Thymus (tissue), 11 donors: ENCODE measurements around the gene MUC5AC. TPM values are rescaled to one million over a fixed set of nuclear protein-coding genes. Genes with fewer than 3 reads are reported as not detected.

ENCODE experiments used
- DNase-seq, 9 donors: peaks; one replicate each; pipeline ENCODE4 v3.0.0-alpha.2; 2013; ENCODE audit warnings: low spot score in 9 of 9, low read depth in 6 of 9, missing footprints in 1 of 9
- H3K27ac ChIP-seq, 2 donors: one replicate each; pipeline ENCODE4 v1.5.1; 2013; ENCODE audit warnings: control low read depth in 1 of 2, low read depth in 1 of 2, low read length in 1 of 2, mild to moderate bottlenecking in 1 of 2, moderate library complexity in 1 of 2
- H3K27me3 ChIP-seq, 2 donors: one replicate each; pipeline ENCODE4 v1.5.1; 2013; ENCODE audit warnings: low read length in 1 of 2; ENCODE audit not compliant: control insufficient read depth in 2 of 2, insufficient read depth in 1 of 2
- H3K36me3 ChIP-seq, 2 donors: one replicate each; pipeline ENCODE4 v1.5.1; 2013; ENCODE audit warnings: low read length in 1 of 2, mild to moderate bottlenecking in 1 of 2, moderate library complexity in 1 of 2; ENCODE audit not compliant: control insufficient read depth in 2 of 2, insufficient read depth in 2 of 2
- H3K4me1 ChIP-seq, 2 donors: one replicate each; pipeline ENCODE4 v1.5.1; 2013; ENCODE audit warnings: low read length in 2 of 2; ENCODE audit not compliant: control insufficient read depth in 2 of 2, insufficient read depth in 2 of 2
- H3K4me3 ChIP-seq, 2 donors: one replicate each; pipeline ENCODE4 v1.5.1; 2013; ENCODE audit warnings: low read length in 2 of 2, control low read depth in 1 of 2, mild to moderate bottlenecking in 1 of 2
- H3K9me3 ChIP-seq, 2 donors: one replicate each; pipeline ENCODE4 v1.5.1; 2013; ENCODE audit warnings: low read length in 1 of 2, mild to moderate bottlenecking in 1 of 2; ENCODE audit not compliant: control insufficient read depth in 2 of 2, insufficient read depth in 1 of 2
- WGBS: extraction: QIAGEN DNeasy Blood & Tissue Kit; methylation state at CpG from one replicate; pipeline ENCODE4 v1.1.7; 2013; 5-methylcytosine and 5-hydroxymethylcytosine counted together
- polyA plus RNA-seq: library from polyadenylated mRNA; stranded (reverse); fragments of 200-250 nt; gene quantifications from one replicate; pipeline ENCODE4 v1.2.3, GENCODE V29; 2013
- total RNA-seq: library from RNA; stranded (reverse); fragments of 120-200 nt; gene quantifications from one replicate; pipeline ENCODE4 v1.2.4, GENCODE V29; 2013
- donor health status: healthy.

The MUC5AC gene
- total and polyA plus RNA-seq, 2 donors, result 0.02 to 0.05 TPM

DNA sequence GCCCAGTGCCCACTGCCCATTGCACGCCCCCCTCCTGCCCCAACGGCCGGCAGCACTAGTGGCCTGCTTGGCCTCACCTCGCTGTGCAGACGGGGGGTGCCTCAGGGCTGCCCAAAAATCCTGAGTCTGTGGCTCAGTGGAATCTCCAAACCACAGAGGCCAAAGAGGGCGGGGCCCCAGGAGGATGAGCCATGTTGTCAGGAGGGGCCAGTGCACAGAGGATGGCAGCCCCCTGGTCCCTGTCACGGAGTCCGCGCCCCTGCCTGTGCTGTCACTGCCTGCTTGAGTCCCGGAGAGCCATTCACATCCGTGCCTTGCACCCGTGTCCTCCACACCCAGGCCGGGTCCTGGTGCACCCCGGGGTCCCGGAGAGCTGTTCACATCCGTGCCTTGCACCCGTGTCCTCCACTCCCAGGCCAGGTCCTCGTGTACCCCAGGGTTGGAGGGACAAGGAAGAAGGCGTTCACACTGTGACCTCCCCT lies 36.4 kb upstream of the MUC5AC start:
- H3K27ac ChIP-seq, result no peak overlapping the region
- peaks cover 0 to 4% of the 10 kb centered on the region in 2 donors for H3K9me3 ChIP-seq
- no peaks in the 10 kb centered on the region for H3K36me3 ChIP-seq
- no peak overlapping the region for H3K4me3 ChIP-seq
- no peaks in the 10 kb centered on the region for H3K27me3 ChIP-seq
- H3K4me1 ChIP-seq, result no peaks in the 10 kb centered on the region
- no peak for DNase-seq
- 95% methylated on average over 19 of the region's 19 CpGs for WGBS

DNA sequence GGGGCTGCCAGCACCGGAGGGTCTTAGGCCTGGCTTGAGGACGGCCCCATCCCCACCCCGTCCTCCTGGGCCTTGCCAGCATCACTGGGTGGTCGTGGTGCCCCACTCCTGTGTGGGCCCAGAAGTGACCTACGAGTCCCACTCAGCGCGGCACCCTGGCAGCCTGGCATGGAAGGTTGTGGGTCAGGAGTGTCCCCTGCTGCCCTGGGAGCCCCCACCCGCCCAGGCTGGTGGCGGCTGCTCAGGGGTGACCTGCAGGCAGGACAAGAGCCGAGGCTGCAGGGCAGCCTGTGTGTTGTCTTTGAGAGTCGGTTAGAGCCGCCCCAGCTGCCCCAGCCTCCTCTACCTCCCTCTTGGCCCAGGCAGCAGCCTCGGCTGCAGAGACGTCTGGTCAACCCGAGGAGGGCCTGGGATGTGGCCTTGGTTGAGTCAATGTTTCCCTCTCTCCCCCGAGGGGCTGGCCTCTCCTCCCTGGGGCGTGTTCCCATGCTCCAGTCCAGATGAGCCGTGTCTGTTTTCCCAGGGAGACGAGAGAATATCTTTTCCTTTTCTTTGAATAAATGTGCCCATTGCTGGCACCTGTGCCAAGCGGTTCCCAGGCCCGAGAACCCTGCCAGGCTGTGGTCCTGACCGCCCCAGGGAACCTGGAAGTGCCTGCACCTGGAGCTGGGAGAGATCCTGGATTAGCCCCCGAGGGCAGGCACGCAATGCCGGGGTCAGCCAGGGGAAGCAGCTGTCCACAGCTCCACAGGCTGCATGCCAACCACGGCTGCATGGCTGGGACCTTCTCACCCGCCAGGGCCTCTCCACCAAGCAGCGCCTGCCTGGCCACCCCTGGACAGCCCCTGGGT lies 35.7 kb upstream of the MUC5AC start:
- Histone ChIP-seq H3K4me1 (no peaks in the 10 kb centered on the region), H3K36me3 (no peaks in the 10 kb centered on the region), H3K27ac (no peak overlapping the region), H3K27me3 (no peaks in the 10 kb centered on the region), H3K9me3 (peaks cover 0 to 4% of the 10 kb centered on the region in 2 donors), H3K4me3 (no peak overlapping the region)
- 83% methylated on average over 28 of the region's 28 CpGs for WGBS
- DNase-seq, result no peak

DNA sequence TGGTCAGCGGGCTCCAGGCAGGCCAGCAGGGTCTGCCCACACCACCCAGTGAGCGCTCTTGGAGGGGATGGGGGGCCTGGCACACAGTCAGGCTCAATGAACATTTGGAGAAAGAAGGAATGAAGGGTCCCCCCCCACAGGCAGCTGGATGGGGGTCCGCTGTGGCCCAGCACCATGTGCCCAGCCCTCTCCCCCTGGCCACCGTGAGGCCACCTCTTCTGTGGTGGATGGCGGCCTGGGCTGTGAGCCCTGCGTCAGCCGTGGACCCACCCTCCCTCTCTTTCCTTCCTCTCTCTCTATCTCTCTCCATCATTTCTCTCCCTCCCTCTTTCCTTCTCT lies 35.1 kb upstream of the MUC5AC start:
- WGBS, result 74% methylated on average over 7 of the region's 7 CpGs
- H3K27ac ChIP-seq, result no peak overlapping the region
- no peaks in the 10 kb centered on the region for H3K27me3 ChIP-seq
- H3K4me1 ChIP-seq, result no peaks in the 10 kb centered on the region
- H3K36me3 ChIP-seq, result no peaks in the 10 kb centered on the region
- no peak overlapping the region for H3K4me3 ChIP-seq
- no peak for DNase-seq
- peaks cover 0 to 4% of the 10 kb centered on the region in 2 donors for H3K9me3 ChIP-seq

DNA sequence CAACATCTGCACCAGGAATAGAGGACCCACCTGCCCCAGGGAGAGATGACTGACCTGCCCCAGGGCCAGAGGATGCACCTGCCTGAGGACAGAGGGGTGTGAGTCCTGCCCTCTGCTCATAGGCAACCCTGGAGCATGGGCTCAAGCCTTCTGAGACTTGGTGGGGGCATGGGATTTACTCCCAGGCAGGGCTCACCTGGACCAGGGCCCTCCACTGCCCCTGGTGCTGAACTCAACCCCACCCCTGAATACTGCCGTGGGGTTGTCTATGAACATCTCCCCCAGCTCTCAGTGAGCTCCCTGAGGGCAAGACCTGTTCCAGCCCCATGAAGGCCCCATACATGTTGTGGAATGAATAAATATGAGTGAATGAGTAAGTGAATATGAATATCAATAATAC lies 33.8 kb upstream of the MUC5AC start:
- no peaks in the 10 kb centered on the region for H3K36me3 ChIP-seq
- H3K27me3 ChIP-seq, result no peaks in the 10 kb centered on the region
- H3K9me3 ChIP-seq, result peaks cover 0 to 4% of the 10 kb centered on the region in 2 donors
- WGBS, result 98% methylated on average over 1 of the region's 1 CpG
- no peak for DNase-seq
- no peak overlapping the region for H3K27ac ChIP-seq
- no peak overlapping the region for H3K4me3 ChIP-seq
- H3K4me1 ChIP-seq, result no peaks in the 10 kb centered on the region

DNA sequence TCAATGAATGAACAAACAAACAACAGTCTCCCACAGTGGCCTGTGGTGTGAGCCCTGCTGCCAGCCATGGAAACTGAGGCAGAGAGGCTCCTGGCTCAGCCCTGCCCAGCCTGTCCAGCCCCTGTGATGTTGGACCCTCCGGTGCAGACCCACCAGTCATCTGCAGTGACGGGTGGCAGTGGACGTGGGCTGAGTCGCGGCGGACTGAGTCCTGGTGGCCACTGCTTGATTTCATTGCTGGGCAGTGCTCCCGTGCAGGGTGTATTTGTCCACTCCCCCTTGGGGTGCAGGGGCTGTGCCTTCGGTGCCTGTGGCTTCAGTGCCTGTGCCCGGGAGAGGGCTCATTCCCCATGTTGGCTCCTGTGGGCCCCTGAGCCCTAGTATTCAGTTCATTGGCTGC lies 31.9 kb upstream of the MUC5AC start:
- Histone ChIP-seq H3K9me3 (peaks cover 0 to 4% of the 10 kb centered on the region in 2 donors), H3K4me3 (no peak overlapping the region), H3K27ac (no peak overlapping the region), H3K36me3 (no peaks in the 10 kb centered on the region), H3K27me3 (no peaks in the 10 kb centered on the region), H3K4me1 (no peaks in the 10 kb centered on the region)
- WGBS, result 96% methylated on average over 9 of the region's 9 CpGs
- DNase-seq, result no peak

DNA sequence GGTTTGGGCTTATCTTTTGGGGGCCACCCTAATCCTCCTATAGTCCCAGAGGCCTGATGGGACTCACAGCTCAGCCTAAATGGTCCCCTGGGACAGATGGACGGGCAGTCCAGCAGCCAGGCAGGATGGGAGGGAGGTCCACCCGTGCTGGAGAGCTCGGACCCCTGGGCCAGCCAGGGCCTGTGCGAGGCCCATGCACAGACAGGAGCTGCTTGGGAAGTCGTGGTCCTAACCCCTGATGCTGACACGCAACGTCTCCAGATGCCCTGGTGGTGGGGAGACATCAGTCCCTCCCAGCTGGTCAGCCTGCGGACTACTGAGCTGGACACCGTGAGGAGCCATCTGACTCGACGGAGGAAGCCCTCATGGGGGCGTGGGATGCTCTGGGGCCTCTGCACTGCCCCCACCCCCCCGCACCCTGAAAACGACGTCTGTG lies 31.2 kb upstream of the MUC5AC start:
- peaks cover 0 to 2% of the 10 kb centered on the region in 2 donors for H3K27me3 ChIP-seq
- no peaks in the 10 kb centered on the region for H3K36me3 ChIP-seq
- no peak overlapping the region for H3K4me3 ChIP-seq
- peaks cover 0 to 4% of the 10 kb centered on the region in 2 donors for H3K9me3 ChIP-seq
- no peak overlapping the region for H3K27ac ChIP-seq
- WGBS, result 94% methylated on average over 15 of the region's 15 CpGs
- no peaks in the 10 kb centered on the region for H3K4me1 ChIP-seq
- DNase-seq, result no peak

DNA sequence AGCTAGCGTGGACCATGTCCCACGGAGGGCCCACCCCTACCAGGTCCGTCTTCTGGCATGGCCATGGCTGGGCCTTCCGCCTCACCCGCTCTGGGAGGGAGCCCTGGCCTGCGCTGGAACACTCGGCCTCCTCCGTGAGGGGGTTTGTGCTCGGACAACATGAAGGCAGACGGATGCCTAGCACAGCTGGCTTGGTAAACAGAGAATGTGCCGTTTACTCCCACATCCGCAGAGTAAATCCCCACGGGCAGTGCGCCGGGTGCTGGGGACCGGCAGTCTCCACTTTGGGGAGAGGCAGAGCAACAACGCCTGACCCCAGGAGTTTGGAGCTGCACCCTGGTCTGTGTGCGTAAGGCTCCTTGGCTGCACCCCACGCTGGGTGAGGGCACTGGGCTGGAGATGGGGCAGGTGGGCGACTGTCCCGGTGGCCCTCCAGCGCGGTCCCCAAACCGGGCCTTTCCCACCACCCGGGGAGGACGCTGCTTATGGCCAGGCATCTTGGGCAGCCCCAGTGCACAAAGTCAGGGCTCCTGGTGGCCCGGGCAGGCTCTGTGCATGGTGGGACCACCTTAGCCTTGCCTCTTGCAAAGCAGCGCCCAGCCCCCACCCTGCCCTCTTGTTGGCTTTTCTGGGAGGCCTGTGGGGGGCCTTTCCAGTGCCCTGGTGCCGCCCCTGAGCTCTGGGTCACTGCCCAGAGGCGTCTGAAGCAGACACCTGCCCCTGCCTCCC lies 30.7 kb upstream of the MUC5AC start:
- no peak overlapping the region for H3K4me3 ChIP-seq
- H3K27me3 ChIP-seq, result peaks cover 0 to 4% of the 10 kb centered on the region in 2 donors
- no peaks in the 10 kb centered on the region for H3K4me1 ChIP-seq
- no peaks in the 10 kb centered on the region for H3K36me3 ChIP-seq
- no peak for DNase-seq
- H3K27ac ChIP-seq, result no peak overlapping the region
- peaks cover 0 to 4% of the 10 kb centered on the region in 2 donors for H3K9me3 ChIP-seq
- 92% methylated on average over 30 of the region's 30 CpGs for WGBS

DNA sequence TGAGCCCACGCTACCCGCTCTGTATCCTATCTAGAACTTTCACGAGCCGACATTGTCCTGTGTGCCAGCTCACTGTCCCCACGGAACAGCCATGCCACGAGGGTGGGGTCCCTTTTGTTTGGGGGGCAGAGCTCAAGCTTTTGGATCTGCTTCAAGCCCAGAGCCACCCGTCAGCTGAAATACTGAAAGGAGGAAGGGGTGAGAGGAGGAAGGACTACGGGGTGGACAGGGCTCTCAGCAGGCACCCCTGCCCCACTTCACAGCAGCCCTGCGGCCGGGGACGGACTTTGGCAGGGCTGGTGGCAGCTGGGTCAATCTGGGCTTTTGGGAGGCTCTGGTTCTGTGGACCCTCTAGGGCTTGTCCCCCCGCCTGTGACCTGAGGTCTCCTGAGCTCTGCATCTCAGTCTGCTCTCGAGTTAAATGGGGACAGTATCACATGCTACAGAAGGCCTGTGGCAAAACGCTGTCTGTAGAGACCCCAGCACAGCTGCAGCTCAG lies 30.0 kb upstream of the MUC5AC start:
- peaks cover 0 to 4% of the 10 kb centered on the region in 2 donors for H3K9me3 ChIP-seq
- DNase-seq, result no peak
- no peak overlapping the region for H3K4me3 ChIP-seq
- H3K36me3 ChIP-seq, result no peaks in the 10 kb centered on the region
- peaks cover 0 to 4% of the 10 kb centered on the region in 2 donors for H3K27me3 ChIP-seq
- no peaks in the 10 kb centered on the region for H3K4me1 ChIP-seq
- H3K27ac ChIP-seq, result no peak overlapping the region
- WGBS, result 85% methylated on average over 14 of the region's 14 CpGs
